LHCN-M2 (cell line): ENCODE measurements around the gene SSX5. TPM values are rescaled to one million over a fixed set of nuclear protein-coding genes. Genes with fewer than 3 reads are reported as not detected.
"Not testable (repeated sequence)": the region's sequence is repeated elsewhere in the genome, so short reads cannot be mapped to it uniquely, and the experiment has no call there.

ENCODE experiments used
- DNase-seq: peaks from one replicate; pipeline ENCODE4 v3.0.0-alpha.2; 2012; ENCODE audit warnings: low read depth
- polyA plus RNA-seq: library from polyadenylated mRNA; unstranded; fragments of >200 nt; gene quantifications from one replicate; pipeline ENCODE4 v1.2.1, GENCODE V29; 2012; ENCODE audit warnings: missing spikeins
- total RNA-seq: library from RNA; depleted of rRNA; stranded (reverse); fragments of >200 nt; gene quantifications from 2 replicates; pipeline ENCODE4 v1.2.3, GENCODE V29; 2014; rRNA removed

The SSX5 gene
- not detected in 2 replicates for total RNA-seq
- not detected for polyA plus RNA-seq

DNA sequence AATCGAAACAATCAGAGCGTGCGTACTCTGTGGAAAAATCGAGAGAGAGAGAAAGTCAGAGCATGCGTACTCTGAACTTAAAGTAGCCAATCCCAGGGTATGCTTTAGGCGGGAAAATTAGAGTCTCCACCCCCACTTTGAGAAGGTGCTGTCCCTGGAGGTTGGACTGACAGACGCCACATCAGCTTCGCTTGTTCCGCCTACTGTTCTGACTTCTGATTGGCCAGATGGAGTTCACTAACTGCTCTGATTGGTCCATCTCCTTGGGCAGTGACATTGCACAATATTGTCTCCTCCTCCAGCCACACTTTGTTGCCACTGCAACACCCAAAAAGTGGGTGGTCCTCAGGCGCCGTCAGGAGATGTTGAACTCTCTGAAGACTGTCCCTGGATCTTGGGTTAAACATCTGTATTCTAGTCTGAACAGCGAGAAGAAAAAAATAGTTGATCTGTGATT is at the start of gene SSX5:
TSS of gene SSX5 (minus strand) at position 51 of the 457 bp plus-strand sequence. CDS start 1,437 bp downstream, outside the sequence.
- no peak for DNase-seq

DNA sequence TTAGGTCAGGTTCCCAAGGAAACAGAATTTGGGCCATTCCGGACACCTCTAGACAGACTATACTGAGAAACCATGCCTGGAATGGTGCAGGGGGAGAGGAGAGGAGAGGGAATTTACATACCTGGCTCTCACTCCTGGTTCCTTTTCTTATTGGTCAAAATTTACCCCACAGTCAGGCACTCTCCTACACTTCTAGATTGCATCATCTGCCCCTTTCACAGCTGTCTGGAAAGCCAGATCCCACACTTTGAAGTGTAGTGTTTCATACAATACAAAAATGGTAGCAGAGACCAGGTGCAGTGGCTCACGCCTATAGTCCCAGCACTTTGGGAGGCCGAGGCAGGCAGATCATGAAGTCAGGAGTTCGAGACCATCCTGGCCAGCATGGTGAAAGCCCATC is 27.6 kb upstream of the SSX5 start:
- DNase-seq, result not testable (repeated sequence)

DNA sequence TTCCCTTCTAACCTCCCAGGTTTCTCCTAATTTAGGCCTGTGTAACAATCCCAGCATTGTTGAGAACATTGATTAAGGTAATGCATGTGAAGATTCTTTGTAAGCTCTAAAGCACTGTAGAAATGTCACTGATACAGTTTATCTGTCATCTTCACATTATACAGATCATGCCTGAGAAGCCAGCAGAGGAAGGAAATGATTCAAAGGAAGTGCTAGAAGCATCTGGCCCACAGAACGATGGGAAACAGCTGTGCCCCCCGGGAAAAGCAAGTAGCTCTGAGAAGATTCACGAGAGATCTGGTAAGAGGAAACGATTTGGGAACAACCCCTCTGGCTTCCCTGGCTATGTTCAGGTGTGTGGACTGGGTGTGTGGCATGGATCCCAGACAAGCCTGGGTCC is 17.7 kb upstream of the SSX5 start:
- not testable (repeated sequence) for DNase-seq

- not testable (repeated sequence) for DNase-seq
These were observed 6.6 kb downstream of the SSX5 start for GRCh38 chrX:48190024-48190423.

- not testable (repeated sequence) for DNase-seq
These were observed 14.7 kb downstream of the SSX5 start for GRCh38 chrX:48181882-48182281.

DNA sequence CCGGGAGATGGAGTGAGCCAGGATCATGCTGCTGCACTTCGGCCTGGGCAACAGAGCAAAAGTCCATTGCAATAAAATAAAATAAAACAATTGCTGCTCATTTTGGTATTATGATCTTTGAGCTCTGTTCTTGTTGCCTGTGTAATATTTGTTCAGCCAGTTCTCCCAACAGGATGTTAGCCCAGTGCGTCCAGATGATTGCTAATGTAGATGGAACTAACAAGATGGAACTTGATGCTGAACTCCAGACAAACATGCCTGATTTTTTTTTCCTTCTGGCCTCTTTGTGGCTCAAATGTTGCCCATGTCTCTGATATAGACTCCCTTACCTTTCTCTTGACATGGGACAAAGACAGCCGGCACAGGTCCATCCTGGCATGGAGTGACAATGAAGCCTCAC is 15.8 kb downstream of the SSX5 start:
- no peak for DNase-seq

GRCh38 chrX:48179691-48180090 is 16.9 kb downstream of the SSX5 start:
- DNase-seq, result no peak

DNA sequence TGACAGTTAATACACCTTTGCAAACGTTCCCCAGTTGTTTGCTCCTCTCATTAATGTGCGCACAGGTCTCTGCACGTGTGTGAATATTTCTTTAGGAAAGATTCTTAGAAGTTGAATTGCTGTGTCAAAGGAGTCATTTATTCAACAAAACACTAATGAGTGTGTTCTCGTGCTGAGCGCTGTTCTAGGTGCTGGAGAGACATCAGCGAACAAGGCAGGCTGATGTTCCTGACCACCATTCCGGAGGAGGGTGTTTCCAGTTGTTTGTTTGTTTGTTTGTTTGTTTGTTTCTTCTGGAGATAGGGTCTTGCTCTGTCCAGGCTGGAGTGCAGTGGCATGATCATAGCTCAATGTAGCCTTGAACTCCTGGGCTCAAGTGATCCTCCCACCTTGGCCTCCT is 30.3 kb downstream of the SSX5 start:
- not testable (repeated sequence) for DNase-seq

- DNase-seq, result no peak
These were observed 31.4 kb downstream of the SSX5 start for GRCh38 chrX:48165241-48165640.

DNA sequence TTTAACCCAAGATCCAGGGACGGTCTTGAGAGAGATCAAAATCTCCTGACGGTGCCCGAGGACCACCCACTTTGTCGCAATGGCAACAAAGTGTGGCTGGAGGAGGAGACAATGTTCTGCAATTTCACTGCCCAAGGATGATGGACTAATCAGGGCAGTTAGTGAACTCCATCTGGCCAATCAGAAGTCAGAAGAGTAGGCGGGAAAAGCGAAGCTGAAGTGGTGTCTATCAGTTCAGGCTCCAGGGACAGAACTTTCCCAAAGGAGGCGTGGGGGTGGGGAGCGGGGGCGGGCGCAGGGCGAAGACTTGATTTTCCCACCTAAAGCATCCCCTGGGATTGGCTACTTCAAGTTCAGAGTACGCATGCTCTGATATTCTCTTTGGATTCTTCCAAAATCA is 40.6 kb downstream of the SSX5 start:
- DNase-seq, result no peak

GRCh38 chrX:48154796-48155195 is 41.8 kb downstream of the SSX5 start:
- DNase-seq, result no peak

- DNase-seq, result no peak
These were observed 42.8 kb downstream of the SSX5 start for GRCh38 chrX:48153769-48154168.

DNA sequence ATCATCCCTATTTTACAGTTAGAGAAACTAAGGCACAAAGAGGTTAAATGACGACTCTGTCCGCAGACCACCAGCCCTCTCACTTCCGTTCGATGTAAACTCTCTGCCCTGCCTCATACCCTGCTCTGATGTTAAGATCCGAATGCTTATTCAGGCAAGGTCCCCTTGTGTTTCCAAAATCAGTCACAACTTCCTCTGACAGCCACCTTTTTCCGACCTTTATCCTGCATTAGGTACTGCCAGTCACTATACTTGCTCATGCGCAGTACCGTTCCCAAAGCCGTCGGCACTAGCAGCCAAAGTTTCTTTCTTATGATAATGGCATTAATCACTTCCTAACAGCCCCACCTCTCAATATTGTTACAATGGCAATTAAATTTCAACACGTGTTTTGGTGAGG is 53.9 kb downstream of the SSX5 start:
- not testable (repeated sequence) for DNase-seq

- DNase-seq, result not testable (repeated sequence)
These were observed 54.6 kb downstream of the SSX5 start for GRCh38 chrX:48141810-48142508.

GRCh38 chrX:48139076-48139475 is 57.5 kb downstream of the SSX5 start:
- DNase-seq, result not testable (repeated sequence)

Other genes with a start within 250 kb of the SSX5 start
- gene ZNF182, start 192.8 kb downstream of the SSX5 start, total RNA-seq, result 2.7 and 3.8 TPM in 2 replicates
- not detected in 2 replicates for gene SPACA5, start 189.8 kb downstream of the SSX5 start, total RNA-seq
- 2.2 and 3.0 TPM in 2 replicates for gene ZNF630, start 125.2 kb downstream of the SSX5 start, total RNA-seq
- not detected in 2 replicates for gene SPACA5B, start 66.2 kb downstream of the SSX5 start, total RNA-seq
- not detected in 2 replicates for gene SSX1, start 58.6 kb upstream of the SSX5 start, total RNA-seq
- gene SSX3, start 159.9 kb upstream of the SSX5 start, total RNA-seq, result not detected in 2 replicates
- not detected in 2 replicates for gene SSX4, start 186.7 kb upstream of the SSX5 start, total RNA-seq
- not detected in 2 replicates for gene SSX4B, start 215.2 kb upstream of the SSX5 start, total RNA-seq